Left ventricle myocardium superior (tissue), 1 donor: ENCODE data around the gene ANKRD13C. TPM values are rescaled to one million over a fixed set of nuclear protein-coding genes. Genes with fewer than 3 reads are reported as not detected.
"Not testable (repeated sequence)": the region's sequence is repeated elsewhere in the genome, so short reads cannot be mapped to it uniquely, and the experiment has no call there.

Source experiments
- ATAC-seq: fragments of 200-7000 bp; cut with Tn5 transposase; one replicate; pipeline ENCODE4 v1.9.1; 2020; ENCODE audit warnings: mild to moderate bottlenecking, moderate library complexity
- DNase-seq: peaks from one replicate; pipeline ENCODE4 v3.0.0-alpha.2; 2020
- intact Hi-C: fragments of 100-400 bp; cut with micrococcal nuclease; formaldehyde crosslinking; loops from one replicate; pipeline ENCODE4 v1.11.0; 2022
- total RNA-seq: library from RNA; stranded (reverse); fragmentation: NEBNext Ultra II Directional; extraction: Animal tissue kit (Norgen Biotek cat#: 25700); gene quantifications from one replicate; pipeline ENCODE4 v1.2.1, GENCODE V29; 2021
- donor health status: DM: no; HTN: yes; CAD: no; lungs with severe emphysema.

Gene ANKRD13C
- total RNA-seq, 1 donor from 2014 or later: 9.3 TPM

DNA sequence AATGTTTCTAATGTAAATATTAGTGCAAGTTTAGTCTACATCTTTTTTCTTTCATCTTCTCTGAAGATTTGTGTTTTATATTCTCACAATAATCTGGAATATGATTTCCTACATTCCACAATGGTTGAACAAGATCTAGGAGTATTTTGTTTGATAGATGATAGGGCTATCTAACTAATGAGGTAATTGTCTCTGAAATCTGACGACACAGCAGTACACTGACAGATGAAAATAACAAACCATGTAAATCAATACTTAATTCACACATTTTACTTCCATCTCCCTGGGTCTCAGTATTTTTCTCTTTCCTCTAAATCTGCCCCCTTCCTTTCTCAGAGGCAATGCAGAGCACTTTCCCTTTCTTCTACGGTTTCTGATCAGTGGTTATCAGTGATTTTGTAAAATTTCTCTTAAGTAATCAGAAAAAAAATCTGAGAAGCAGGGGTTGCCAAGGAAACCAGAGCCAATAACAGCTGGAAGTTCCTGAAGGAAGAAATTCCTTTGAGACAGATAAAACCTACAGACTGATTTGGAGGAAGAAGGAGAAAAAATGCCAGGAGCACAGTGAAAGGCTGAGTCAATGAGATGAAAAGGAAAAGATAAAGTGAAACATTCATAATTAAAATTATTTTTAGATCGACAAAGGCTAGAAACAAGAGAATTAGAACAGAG lies 7.3 kb upstream of the ANKRD13C start:
- intact Hi-C loops: no loop called here
- ATAC-seq: no peak
- no peak for DNase-seq

GRCh38 chr1:70360321-70360720 lies 5.8 kb upstream of the ANKRD13C start:
- DNase-seq (no peak), ATAC-seq (no peak)
- intact Hi-C loops: no loop called here

- DNase-seq: no peak
- intact Hi-C loops: no loop called here
- no peak for ATAC-seq
Measured at GRCh38 chr1:70358921-70359564, 4.5 kb upstream of the ANKRD13C start.

GRCh38 chr1:70355920-70356319 lies 1.4 kb upstream of the ANKRD13C start:
- DNase-seq (no peak), ATAC-seq (no peak)
- intact Hi-C loops: no loop called here

DNA sequence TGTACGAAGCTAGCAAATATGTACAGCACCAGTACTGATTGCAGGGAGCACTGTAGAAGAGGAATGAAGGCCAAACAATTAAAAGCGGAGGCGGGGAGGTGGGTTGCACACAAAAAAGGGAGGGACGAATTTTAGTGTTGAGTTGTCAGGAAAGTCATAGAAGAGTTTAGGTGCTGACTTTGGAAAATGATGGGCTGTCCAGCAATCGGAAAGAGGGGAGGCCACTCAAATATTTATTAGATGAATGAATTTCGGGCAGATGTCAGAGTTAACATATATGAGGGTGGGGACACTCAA lies 537 bp upstream of the ANKRD13C start:
- no peak for DNase-seq
- ATAC-seq: no peak
- intact Hi-C loops: no loop called here

GRCh38 chr1:70353601-70354331 lies 756 bp downstream of the ANKRD13C start:
- peak; percentile 46 for ATAC-seq
- intact Hi-C loops: no loop called here
- DNase-seq: no peak

- no peak for ATAC-seq
- intact Hi-C loops: no loop called here
- no peak for DNase-seq
Measured at GRCh38 chr1:70353044-70353443, 1.5 kb downstream of the ANKRD13C start.

DNA sequence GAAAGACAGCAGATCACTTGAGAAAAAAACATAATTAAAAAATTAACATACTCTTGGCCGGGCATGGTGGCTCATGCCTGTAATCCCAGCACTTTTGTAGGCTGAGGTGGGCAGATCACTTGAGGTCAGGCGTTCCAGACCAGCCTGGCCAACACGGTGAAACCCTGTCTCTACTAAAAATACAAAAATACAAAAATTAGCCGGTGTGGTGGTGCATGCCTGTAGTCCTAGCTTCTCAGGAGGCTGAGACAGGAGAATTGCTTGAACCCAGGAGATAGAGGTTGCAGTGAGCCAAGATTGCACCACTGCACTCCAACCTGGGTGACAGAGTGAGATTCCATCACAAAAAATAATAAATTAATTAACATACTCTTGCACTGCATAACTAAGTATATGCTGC lies 4.7 kb downstream of the ANKRD13C start:
- intact Hi-C loops, DNase-seq, ATAC-seq: not testable (repeated sequence)

GRCh38 chr1:70348399-70349165 lies 5.9 kb downstream of the ANKRD13C start:
- DNase-seq (no peak), ATAC-seq (no peak)
- intact Hi-C loops: no loop called here

GRCh38 chr1:70339644-70340043 lies 14.9 kb downstream of the ANKRD13C start:
- intact Hi-C loops, DNase-seq, ATAC-seq: not testable (repeated sequence)

- no peak for DNase-seq
- intact Hi-C loops: no loop called here
- ATAC-seq: no peak
Measured at GRCh38 chr1:70336050-70336449, 18.5 kb downstream of the ANKRD13C start.

DNA sequence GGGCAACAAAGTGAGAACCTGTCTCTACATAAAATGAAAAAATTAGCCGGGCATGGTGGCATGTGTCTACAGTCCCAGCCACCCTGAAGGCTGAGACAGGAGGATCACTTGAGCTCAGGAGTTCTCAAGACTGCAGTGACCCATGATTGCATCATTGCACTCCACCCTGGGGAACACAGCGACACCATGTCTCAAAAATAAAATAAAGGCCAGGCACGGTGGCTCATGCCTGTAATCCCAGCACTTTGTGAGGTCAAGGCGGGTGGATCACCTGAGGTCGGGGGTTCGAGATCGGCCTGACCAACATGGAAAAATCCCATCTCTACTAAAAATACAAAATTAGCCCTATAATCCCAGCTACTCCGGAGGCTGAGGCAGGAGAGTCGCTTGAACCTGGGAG lies 20.1 kb downstream of the ANKRD13C start:
- intact Hi-C loops: no loop called here
- no peak for ATAC-seq
- no peak for DNase-seq

DNA sequence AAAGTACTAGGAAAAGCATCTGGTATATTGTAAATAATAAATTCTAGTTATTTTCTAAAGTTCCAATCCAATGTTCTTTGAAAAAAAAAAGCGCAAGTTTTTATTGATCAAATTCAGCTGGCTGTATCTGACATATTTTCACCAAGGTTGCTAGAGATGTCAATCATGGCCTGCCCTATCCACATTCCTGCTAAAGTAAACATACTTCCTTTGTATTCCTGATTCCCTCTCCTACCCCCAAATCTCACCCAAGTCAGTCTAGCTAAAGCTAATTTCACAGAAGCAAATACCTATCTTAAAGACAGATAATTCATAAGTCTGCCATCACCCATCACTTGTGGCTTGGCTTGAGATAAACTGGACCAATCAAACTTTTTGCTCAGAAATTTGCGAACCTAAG lies 21.3 kb downstream of the ANKRD13C start:
- intact Hi-C loops: no loop called here
- ATAC-seq (no peak), DNase-seq (no peak)

DNA sequence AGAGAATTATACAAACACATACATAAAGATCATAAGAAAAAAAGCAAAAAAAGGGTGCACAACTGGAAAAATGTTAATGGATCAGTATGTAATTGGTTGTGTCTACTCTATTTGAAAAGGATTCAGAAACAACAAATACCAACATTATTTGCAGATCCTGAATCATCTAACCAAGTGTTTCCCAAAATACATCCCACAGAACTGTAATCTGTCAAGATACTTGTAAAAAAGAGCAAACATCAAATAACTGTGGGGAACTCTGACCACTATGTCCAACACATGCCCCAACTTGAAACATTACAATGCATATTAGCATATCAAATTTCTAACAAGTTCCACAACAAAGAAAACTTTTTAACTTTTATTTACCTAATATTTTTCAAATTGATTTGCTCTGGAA lies 22.6 kb downstream of the ANKRD13C start:
- DNase-seq (no peak), ATAC-seq (no peak)
- intact Hi-C loops: no loop called here

- ATAC-seq: no peak
- no peak for DNase-seq
- intact Hi-C loops: no loop called here
Measured at GRCh38 chr1:70327306-70328076, 27.0 kb downstream of the ANKRD13C start.

DNA sequence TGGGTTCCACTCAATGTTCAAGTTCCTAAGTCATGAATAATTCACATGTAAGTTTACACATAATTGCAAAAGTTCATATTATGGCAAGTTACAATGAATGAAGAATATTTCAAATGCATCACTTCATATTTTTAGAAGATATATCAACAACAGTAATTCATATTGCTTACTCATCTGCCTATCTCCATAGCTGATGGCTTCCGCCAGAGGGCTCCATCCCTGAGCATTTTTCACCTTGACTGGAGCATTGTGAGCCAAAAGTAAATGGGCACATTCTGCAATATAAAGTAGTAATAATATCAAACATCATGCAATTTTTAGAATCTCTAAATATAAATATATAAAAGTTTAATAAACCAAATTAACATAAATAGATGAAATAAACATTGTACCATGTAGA lies 29.8 kb downstream of the ANKRD13C start:
- intact Hi-C loops: no loop called here
- ATAC-seq: no peak
- no peak for DNase-seq

- DNase-seq (no peak), ATAC-seq (no peak)
- intact Hi-C loops: no loop called here
Measured at GRCh38 chr1:70319750-70320149, 34.8 kb downstream of the ANKRD13C start.

DNA sequence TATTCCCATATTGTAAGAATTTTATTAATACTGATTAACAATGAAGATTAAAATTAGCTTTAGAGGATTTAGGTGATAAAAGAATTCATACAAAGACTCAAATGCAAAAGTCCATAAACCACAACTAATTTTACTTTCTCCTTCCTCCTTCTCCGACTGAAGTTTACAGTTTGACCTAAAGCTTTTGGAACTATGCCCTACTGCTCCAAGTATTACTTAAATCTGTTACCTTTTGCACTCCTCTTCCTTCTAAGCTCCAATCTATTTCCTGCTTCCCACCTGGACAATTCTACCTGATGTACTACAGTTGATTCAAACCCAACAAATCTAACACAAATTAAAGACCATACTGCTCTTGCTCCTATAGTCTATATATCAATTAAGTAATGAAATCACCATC lies 36.3 kb downstream of the ANKRD13C start:
- DNase-seq (no peak), ATAC-seq (no peak)
- intact Hi-C loops: no loop called here

DNA sequence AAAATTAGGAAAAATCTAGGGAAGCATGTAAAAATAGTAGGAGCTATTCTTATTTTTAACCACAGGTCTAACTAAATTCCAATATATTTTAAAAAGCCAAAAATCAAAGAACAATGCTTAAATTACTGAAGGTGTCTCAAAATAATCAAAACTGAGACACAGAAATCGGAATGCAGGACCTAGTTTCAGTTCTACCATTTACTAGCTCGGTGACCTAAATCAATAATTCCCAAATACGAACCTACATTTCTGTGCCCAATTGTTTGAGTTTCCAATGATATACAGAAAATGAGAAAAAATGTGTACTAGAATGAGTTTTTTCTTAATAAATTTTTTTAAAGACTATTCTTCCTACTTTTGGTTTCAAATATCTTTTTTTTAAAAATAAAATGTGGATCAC lies 37.4 kb downstream of the ANKRD13C start:
- DNase-seq (no peak), ATAC-seq (no peak)
- intact Hi-C loops: no loop called here
